Activated B cell treated with CpG ODN at 0.5 μM for 24 hours (primary cell): ENCODE data around the gene COG3. TPM values are rescaled to one million over a fixed set of nuclear protein-coding genes. Genes with fewer than 3 reads are reported as not detected.
A peak's percentile ranks its signal among the peaks of the same experiment; 100 is the strongest.
"Not testable (repeated sequence)": the region's sequence is repeated elsewhere in the genome, so short reads cannot be mapped to it uniquely, and the experiment has no call there.

Experiments used
- ATAC-seq: fragments of 200-7000 bp; cut with Tn5 transposase; one replicate; pipeline ENCODE4 v1.10.0; 2021; ENCODE audit warnings: low read depth, mild to moderate bottlenecking, moderate library complexity
- CTCF ChIA-PET: fragments of 350-600 bp; sonication (Branson Sonifier 250); formaldehyde crosslinking; loops from one replicate; lab custom pipeline; 2021; ENCODE audit warnings: antibody characterized with exemption; lab: Charles Lee
- POLR2A ChIA-PET: fragments of 350-600 bp; sonication (Branson Sonifier 250); formaldehyde crosslinking; loops from one replicate; lab custom pipeline; 2021; ENCODE audit warnings: antibody characterized with exemption; lab: Charles Lee
- DNase-seq: peaks from one replicate; pipeline ENCODE4 v3.0.0; 2022
- H3K27ac Mint-ChIP-seq: one replicate; pipeline ENCODE4 v1.8.0; 2020; ENCODE audit warnings: mixed read lengths
- H3K27me3 Mint-ChIP-seq: one replicate; pipeline ENCODE4 v1.8.0; 2021; ENCODE audit warnings: mixed read lengths
- H3K36me3 Mint-ChIP-seq: one replicate; pipeline ENCODE4 v1.8.0; 2021; ENCODE audit warnings: low read depth, mixed read lengths
- H3K4me1 Mint-ChIP-seq: one replicate; pipeline ENCODE4 v1.8.0; 2021; ENCODE audit warnings: mixed read lengths
- H3K4me3 Mint-ChIP-seq: one replicate; pipeline ENCODE4 v1.8.0; 2020; ENCODE audit warnings: mild to moderate bottlenecking, mixed read lengths
- H3K9me3 Mint-ChIP-seq: one replicate; pipeline ENCODE4 v1.8.0; 2020; ENCODE audit warnings: mixed read lengths
- CTCF ChIP-seq: fragments of 200-600 bp; IDR thresholded peaks from one replicate; pipeline ENCODE4 v1.8.0; 2022; ENCODE audit warnings: antibody characterized with exemption, mild to moderate bottlenecking
- intact Hi-C: fragments of 100-400 bp; cut with micrococcal nuclease; formaldehyde crosslinking; loops from one replicate; pipeline ENCODE4 v1.15.1; 2024
- total RNA-seq: library from RNA; stranded (reverse); gene quantifications from 2 replicates; pipeline ENCODE4 v1.2.3, GENCODE V29; 2022

COG3 gene
- total RNA-seq, 1 donor from 2014 or later = 31.6 TPM

GRCh38 chr13:45419945-45420344 is 44.8 kb upstream of the COG3 start:
- DNase-seq (no peak), ATAC-seq (no peak)
- no peak for TF ChIP-seq CTCF
- POLR2A ChIA-PET = no interaction called here
- peak overlapping the region; percentile 50 for H3K4me3 Mint-ChIP-seq
- no peaks in the 10 kb centered on the region for H3K27me3 Mint-ChIP-seq
- CTCF ChIA-PET = interaction anchor here (0.9 kb wide), 1 partner anchor 26 kb away, joined by 3 read pairs; no protein-coding TSS in a partner anchor
- intact Hi-C loops = loop anchor here (5.0 kb wide), 3 partner anchors 632 to 843 kb away; partner anchors contain the start of genes LCP1, TSC22D1 and ZC3H13
- peaks cover 14% of the 10 kb centered on the region for H3K4me1 Mint-ChIP-seq
- H3K9me3 Mint-ChIP-seq = no peaks in the 10 kb centered on the region
- H3K36me3 Mint-ChIP-seq = peaks cover 10% of the 10 kb centered on the region
- peak overlapping the region; percentile 70 for H3K27ac Mint-ChIP-seq

GRCh38 chr13:45422731-45423292 is 41.9 kb upstream of the COG3 start:
- no peaks in the 10 kb centered on the region for H3K27me3 Mint-ChIP-seq
- ChIA-PET POLR2A (no interaction called here), CTCF (no interaction called here)
- H3K27ac Mint-ChIP-seq = no peak overlapping the region
- no peak for ATAC-seq
- TF ChIP-seq CTCF = no peak
- DNase-seq = no peak
- no peaks in the 10 kb centered on the region for H3K9me3 Mint-ChIP-seq
- peaks cover 6% of the 10 kb centered on the region for H3K4me1 Mint-ChIP-seq
- intact Hi-C loops = no loop called here
- H3K36me3 Mint-ChIP-seq = peaks cover 4% of the 10 kb centered on the region
- H3K4me3 Mint-ChIP-seq = no peak overlapping the region

GRCh38 chr13:45426056-45426841 is 38.5 kb upstream of the COG3 start:
- H3K27ac Mint-ChIP-seq, H3K36me3 Mint-ChIP-seq, H3K4me3 Mint-ChIP-seq, POLR2A ChIA-PET, H3K27me3 Mint-ChIP-seq, ATAC-seq, H3K4me1 Mint-ChIP-seq, H3K9me3 Mint-ChIP-seq, CTCF ChIA-PET, DNase-seq, intact Hi-C loops: not testable (repeated sequence)

DNA sequence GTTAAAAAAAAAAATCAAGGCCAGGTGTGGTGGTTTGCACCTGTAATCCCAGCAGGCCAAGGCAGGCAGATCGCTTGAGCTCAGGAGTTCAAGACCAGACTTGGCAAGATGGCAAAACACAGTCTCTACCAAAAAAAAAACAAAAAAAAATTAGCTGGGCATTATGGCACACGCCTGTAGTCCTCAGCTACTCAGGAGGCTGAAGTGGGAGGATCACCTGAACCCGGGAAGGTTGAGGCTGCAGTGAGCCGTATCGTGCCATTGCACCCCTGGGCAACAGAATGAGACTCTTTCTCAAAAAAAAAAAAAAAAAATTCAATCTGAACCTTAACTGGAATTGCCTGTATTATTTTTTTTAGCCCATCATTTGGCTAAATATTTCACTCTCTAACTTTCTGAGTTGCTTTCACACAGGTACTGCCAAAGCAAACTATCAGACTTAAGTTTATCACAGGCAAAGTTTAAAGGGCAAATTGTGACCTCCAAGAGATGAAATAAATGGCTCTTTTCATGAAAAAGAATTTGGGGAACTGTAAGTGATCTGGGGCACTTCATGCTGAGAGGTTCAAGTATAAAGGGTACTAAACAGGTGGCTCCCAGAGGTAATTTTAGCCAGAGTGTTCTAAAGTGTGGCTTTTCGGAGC is 31.9 kb upstream of the COG3 start:
- H3K9me3 Mint-ChIP-seq = no peaks in the 10 kb centered on the region
- ChIA-PET POLR2A (no interaction called here), CTCF (no interaction called here)
- no peaks in the 10 kb centered on the region for H3K27me3 Mint-ChIP-seq
- TF ChIP-seq CTCF = no peak
- no peak overlapping the region for H3K4me3 Mint-ChIP-seq
- H3K36me3 Mint-ChIP-seq = no peaks in the 10 kb centered on the region
- H3K4me1 Mint-ChIP-seq = no peaks in the 10 kb centered on the region
- DNase-seq = no peak
- no peak overlapping the region for H3K27ac Mint-ChIP-seq
- ATAC-seq = no peak
- intact Hi-C loops = no loop called here

DNA sequence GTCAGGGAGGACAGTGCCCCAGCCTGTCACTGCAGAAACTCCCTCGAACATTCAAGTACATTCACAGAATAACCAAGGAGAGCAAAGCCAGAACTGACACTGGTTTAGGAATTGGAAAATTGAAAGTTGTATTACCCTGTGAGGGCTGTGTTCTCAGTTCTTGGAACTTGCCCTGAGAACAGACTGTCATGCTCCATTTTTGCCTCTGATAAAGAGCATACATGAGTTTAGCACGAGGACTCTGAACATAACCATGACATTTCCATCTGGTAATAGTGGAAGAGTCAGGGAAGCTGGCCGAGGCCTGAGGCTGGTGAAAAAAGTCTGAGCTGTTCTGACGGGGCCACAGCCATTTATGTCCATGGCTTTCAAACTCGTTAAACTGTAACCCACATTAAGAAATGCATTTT is 31.4 kb upstream of the COG3 start:
- no peak overlapping the region for H3K4me3 Mint-ChIP-seq
- no peaks in the 10 kb centered on the region for H3K27me3 Mint-ChIP-seq
- POLR2A ChIA-PET = no interaction called here
- no peak for TF ChIP-seq CTCF
- H3K27ac Mint-ChIP-seq = no peak overlapping the region
- no peaks in the 10 kb centered on the region for H3K4me1 Mint-ChIP-seq
- no peaks in the 10 kb centered on the region for H3K9me3 Mint-ChIP-seq
- CTCF ChIA-PET = no interaction called here
- DNase-seq = no peak
- ATAC-seq = no peak
- intact Hi-C loops = no loop called here
- no peaks in the 10 kb centered on the region for H3K36me3 Mint-ChIP-seq
